Measurements from ENCODE around the gene SELENOK. TPM values are rescaled to one million over a fixed set of nuclear protein-coding genes. Genes with fewer than 3 reads are reported as not detected.
A peak's percentile ranks its signal among the peaks of the same experiment; 100 is the strongest.

Gene SELENOK
- total RNA-seq, 1 experiment from 2014 or later: 145 TPM

- no peak for DNase-seq (ENCODE audit: low read depth)
Measured at GRCh38 chr3:53883008-53883407, 8.7 kb downstream of the SELENOK start.

- DNase-seq (ENCODE audit: low read depth): peak; percentile 83
Measured at GRCh38 chr3:53881691-53882593, 9.7 kb downstream of the SELENOK start, which contains the start of gene ACTR8. Gene ACTR8, minus strand, starts transcription at chr3:53882152. Its CDS starts 51 bp downstream, at chr3:53882101.

GRCh38 chr3:53880396-53881345 is 11.0 kb downstream of the SELENOK start:
- DNase-seq (ENCODE audit: low read depth): peak; percentile 8

- no peak for DNase-seq (ENCODE audit: low read depth)
Measured at GRCh38 chr3:53865732-53866499, 25.7 kb downstream of the SELENOK start.

- DNase-seq (ENCODE audit: low read depth): no peak
Measured at GRCh38 chr3:53863145-53863544, 28.5 kb downstream of the SELENOK start.

GRCh38 chr3:53862241-53862640 is 29.4 kb downstream of the SELENOK start:
- no peak for DNase-seq (ENCODE audit: low read depth)

- DNase-seq (ENCODE audit: low read depth): no peak
Measured at GRCh38 chr3:53860196-53860595, 31.5 kb downstream of the SELENOK start.

- no peak for DNase-seq (ENCODE audit: low read depth)
Measured at GRCh38 chr3:53859178-53859577, 32.5 kb downstream of the SELENOK start.

GRCh38 chr3:53858096-53858741 is 33.4 kb downstream of the SELENOK start:
- DNase-seq (ENCODE audit: low read depth): no peak

GRCh38 chr3:53856964-53857363 is 34.7 kb downstream of the SELENOK start:
- no peak for DNase-seq (ENCODE audit: low read depth)

GRCh38 chr3:53850895-53851294 is 40.8 kb downstream of the SELENOK start:
- peak; percentile 35 for DNase-seq (ENCODE audit: low read depth)

GRCh38 chr3:53849916-53850315 is 41.7 kb downstream of the SELENOK start:
- no peak for DNase-seq (ENCODE audit: low read depth)

GRCh38 chr3:53846851-53847155 is 44.9 kb downstream of the SELENOK start:
- no peak for DNase-seq (ENCODE audit: low read depth)

- DNase-seq (ENCODE audit: low read depth): no peak
Measured at GRCh38 chr3:53846134-53846850, 45.4 kb downstream of the SELENOK start, which contains the start of the genes CHDH and IL17RB. Gene CHDH, minus strand, starts transcription at chr3:53846419. Its CDS starts 22,411 bp downstream, at chr3:53824008. Gene IL17RB, plus strand, starts transcription at chr3:53846568. Its CDS starts 21 bp downstream, at chr3:53846589.

GRCh38 chr3:53845881-53846133 is 45.9 kb downstream of the SELENOK start:
- DNase-seq (ENCODE audit: low read depth): no peak

- DNase-seq (ENCODE audit: low read depth): no peak
Measured at GRCh38 chr3:53845103-53845880, 46.4 kb downstream of the SELENOK start.

GRCh38 chr3:53844262-53845102 is 47.2 kb downstream of the SELENOK start:
- DNase-seq (ENCODE audit: low read depth): no peak

GRCh38 chr3:53843195-53844177 is 48.2 kb downstream of the SELENOK start:
- DNase-seq (ENCODE audit: low read depth): no peak
